K562 (cell line): ENCODE measurements around the gene PPP1R37. TPM values are rescaled to one million over a fixed set of nuclear protein-coding genes. Genes with fewer than 3 reads are reported as not detected.
A peak's percentile ranks its signal among the peaks of the same experiment; 100 is the strongest.

ENCODE experiments used
- ATAC-seq: fragments of 200-7000 bp; cut with Tn5 transposase; 3 replicates; pipeline ENCODE4 v1.9.1; 2020; ENCODE audit warnings: moderate library complexity
- BruUV-seq: library from RNA; stranded (reverse); fragments of 400-500 nt; replicated peaks from 2 replicates; lab custom pipeline; 2021; lab: Mats Ljungman, UMichigan
- CTCF ChIA-PET: fragments of 300-600 bp; formaldehyde crosslinking; extraction: SDS; loops from one replicate; lab custom pipeline; 2021; ENCODE audit warnings: low intra/inter-chr PET ratio; lab: Yijun Ruan, JAX
- POLR2A ChIA-PET: fragments of 300-600, 350-650 bp; sonication (Branson Sonifier 250); formaldehyde crosslinking; extraction: SDS; loops from one replicate; lab custom pipeline; 2021; ENCODE audit warnings: antibody characterized with exemption, inconsistent platforms; lab: Yijun Ruan, JAX
- DNase-seq, 4 experiments: peaks; one replicate each; pipeline versions ENCODE4 v3.0.0 to v3.0.0-alpha.2; 2011 to 2018; ENCODE audit warnings: low spot score in 3 of 4, mixed read lengths in 3 of 4; ENCODE audit errors: extremely low read depth in 1 of 4
- FAIRE-seq: peaks from 2 replicates; lab custom pipeline; 2011; peaks lifted over from hg19 to GRCh38; lab: Jason Lieb, UNC
- H2AFZ ChIP-seq: 2 replicates; pipeline ENCODE4 v1.6.0; 2011; ENCODE audit warnings: low read depth, low read length, control low read depth, inconsistent platforms
- H3K27ac ChIP-seq: fragments of 200-600 bp; 3 replicates; pipeline ENCODE4 v1.8.0; 2011; ENCODE audit warnings: low read depth, mild to moderate bottlenecking, control low read depth, inconsistent platforms, low read length, moderate library complexity, mixed read lengths; ENCODE audit errors: extremely low read depth
- H3K27me3 ChIP-seq, 2 experiments: fragments of 300-600 bp in 1 of 2; 2 replicates in 1 of 2; 3 replicates in 1 of 2; pipeline versions ENCODE4 v1.6.0 to v1.8.0; 2011; ENCODE audit warnings: inconsistent platforms in 2 of 2, low read length in 2 of 2, mild to moderate bottlenecking in 1 of 2, mixed read lengths in 1 of 2, moderate library complexity in 1 of 2; ENCODE audit not compliant: control insufficient read depth in 2 of 2, insufficient read depth in 2 of 2
- H3K36me3 ChIP-seq: fragments of 300-600 bp; 3 replicates; pipeline ENCODE4 v1.8.0; 2011; ENCODE audit warnings: mild to moderate bottlenecking, low read length, inconsistent platforms; ENCODE audit not compliant: control insufficient read depth, insufficient read depth
- H3K4me1 ChIP-seq, 2 experiments: fragments of 200-600 bp in 1 of 2; replicated peaks in 1 of 2; 2 replicates in 1 of 2; 3 replicates in 1 of 2; pipeline versions ENCODE4 v1.5.1 to v1.8.0; 2011; ENCODE audit warnings: inconsistent platforms in 2 of 2, low read length in 2 of 2, mild to moderate bottlenecking in 1 of 2, mixed read lengths in 1 of 2, moderate library complexity in 1 of 2; ENCODE audit not compliant: control insufficient read depth in 2 of 2, insufficient read depth in 2 of 2
- H3K4me2 ChIP-seq: 2 replicates; pipeline ENCODE4 v1.6.1; 2011; ENCODE audit warnings: low read length, control low read depth, inconsistent platforms, mixed read lengths; ENCODE audit not compliant: insufficient read depth
- H3K4me3 ChIP-seq: fragments of 200-600 bp; sonication (generic), shearing (Covaris generic); 2 replicates; pipeline ENCODE4 v1.5.1; 2016; ENCODE audit warnings: control low read depth, inconsistent platforms
- H3K79me2 ChIP-seq: fragments of 200-600 bp; 3 replicates; pipeline ENCODE4 v1.8.0; 2011; ENCODE audit warnings: low read length, inconsistent platforms; ENCODE audit not compliant: control insufficient read depth, insufficient read depth
- H3K9ac ChIP-seq, 2 experiments: 2 replicates each; pipeline versions ENCODE4 v1.6.0 to v1.6.1; 2011; ENCODE audit warnings: low read depth in 2 of 2, low read length in 2 of 2, control low read depth in 1 of 2, inconsistent platforms in 1 of 2, mild to moderate bottlenecking in 1 of 2, mixed read lengths in 1 of 2; ENCODE audit not compliant: insufficient read depth in 1 of 2
- H3K9me1 ChIP-seq: one replicate; pipeline ENCODE4 v1.6.0; 2011; ENCODE audit warnings: inconsistent platforms, mild to moderate bottlenecking, low read length, moderate library complexity; ENCODE audit not compliant: control insufficient read depth, insufficient read depth
- H3K9me3 ChIP-seq: replicated peaks from 2 replicates; pipeline ENCODE4 v1.5.1; 2011; ENCODE audit warnings: low read depth, low read length, inconsistent platforms; ENCODE audit not compliant: control insufficient read depth, insufficient read depth
- H4K20me1 ChIP-seq: replicated peaks from 2 replicates; pipeline ENCODE4 v1.6.1; 2011; ENCODE audit warnings: low read length, inconsistent platforms, mixed read lengths; ENCODE audit not compliant: control insufficient read depth, insufficient read depth
- FOXA3 ChIP-seq, 2 experiments: fragments of 450-650 bp in 1 of 2; sonication (generic) in 1 of 2; formaldehyde crosslinking; IDR thresholded peaks in 1 of 2; conservative IDR thresholded peaks in 1 of 2; 2 replicates each; pipeline versions ENCODE4 v1.4.0 to v1.8.0; 2020 to 2022; ENCODE audit warnings: mild to moderate bottlenecking in 2 of 2, missing genetic modification reagents in 1 of 2
- FOXJ3 ChIP-seq: sonication (generic); formaldehyde crosslinking; IDR thresholded peaks from 2 replicates; pipeline ENCODE4 v1.4.0; 2020; ENCODE audit warnings: mild to moderate bottlenecking, missing genetic modification reagents
- GABPB1 ChIP-seq: sonication (generic); formaldehyde crosslinking; IDR thresholded peaks from 2 replicates; pipeline ENCODE4 v1.8.0; 2022; ENCODE audit warnings: mild to moderate bottlenecking, missing genetic modification reagents
- KLF13 ChIP-seq: fragments of 450-650 bp; IDR thresholded peaks from 2 replicates; pipeline ENCODE4 v1.6.1; 2016; ENCODE audit warnings: missing genetic modification characterization, low read depth, mild to moderate bottlenecking, missing compliant biosample characterization, moderate library complexity, borderline replicate concordance
- PPARD ChIP-seq: fragments of 250-450 bp; sonication (Bioruptor Pico); IDR thresholded peaks from 2 replicates; pipeline ENCODE4 v1.8.0; 2022; ENCODE audit warnings: inconsistent platforms, mild to moderate bottlenecking, moderate library complexity
- RCOR1 ChIP-seq, 2 experiments: IDR thresholded peaks; 2 replicates each; pipeline ENCODE4 v1.6.1; 2012; ENCODE audit warnings: low read depth in 2 of 2, low read length in 2 of 2, borderline replicate concordance in 1 of 2, improper control_type of control experiment in 1 of 2
- RHOXF2B ChIP-seq: fragments of 250-450 bp; sonication (Bioruptor Pico); conservative IDR thresholded peaks from 2 replicates; pipeline ENCODE4 v1.5.1; 2021
- TAF7 ChIP-seq: fragments of 450-650 bp; IDR thresholded peaks from 2 replicates; pipeline ENCODE4 v1.6.1; 2016; ENCODE audit warnings: missing genetic modification characterization, missing compliant biosample characterization
- TBP ChIP-seq: optimal IDR thresholded peaks from 2 replicates; pipeline ENCODE3; 2011; ENCODE audit warnings: low read depth, low read length, improper control_type of control experiment
- XRCC4 ChIP-seq: IDR thresholded peaks from one replicate; pipeline ENCODE4 v1.6.1; 2011; ENCODE audit not compliant: insufficient read depth, insufficient read length; ENCODE audit errors: extremely low read depth
- ZNF143 ChIP-seq: sonication (generic); formaldehyde crosslinking; IDR thresholded peaks from 2 replicates; pipeline ENCODE4 v1.9.0; 2022; ENCODE audit warnings: mild to moderate bottlenecking, missing genetic modification reagents
- ZZZ3 ChIP-seq: fragments of 450-650 bp; IDR thresholded peaks from 2 replicates; pipeline ENCODE4 v1.6.1; 2016; ENCODE audit warnings: antibody characterized with exemption, mild to moderate bottlenecking, moderate library complexity
- WGBS: fragments of 100-300 bp; shearing (Covaris generic); methylation state at CpG from one replicate; pipeline ENCODE4 v1.1.6; 2016; ENCODE audit warnings: low coverage, mixed read lengths; ENCODE audit not compliant: insufficient coverage; ENCODE audit errors: missing lambda C conversion rate; 5-methylcytosine and 5-hydroxymethylcytosine counted together
- in situ Hi-C: fragments of 300-500 bp; cut with MboI; formaldehyde crosslinking; loops from 4 replicates; pipeline ENCODE4 v1.15.0; 2018; ENCODE audit warnings: inconsistent platforms, mixed read lengths
- intact Hi-C: fragments of 100-400 bp; cut with micrococcal nuclease; formaldehyde crosslinking; loops from 2 replicates; pipeline ENCODE4 v1.14.2; 2022
- polyA plus RNA-seq, 8 experiments: library from polyadenylated mRNA; depleted of rRNA in 4 of 8; stranded (reverse) in 5 of 8; unstranded in 3 of 8; fragments of >200 nt; fragmentation: Nextera tagmentation in 2 of 8; fragmentation: Illumina TruSeq in 1 of 8; extraction: Ambion mirVana in 2 of 8; extraction: Trizol in 1 of 8; gene quantifications; 2 replicates each; pipeline versions ENCODE4 v1.2.1 to v1.2.3, GENCODE V29; 2011 to 2014; ENCODE audit warnings: inconsistent platforms in 1 of 8, missing spikeins in 1 of 8
- total RNA-seq, 7 experiments: library from RNA; depleted of rRNA in 6 of 7; stranded (reverse); fragments of >200 nt in 6 of 7; fragmentation: Illumina TruSeq in 2 of 7; extraction: Trizol in 2 of 7; gene quantifications; 2 replicates each; pipeline versions ENCODE4 v1.2.1 to v1.2.3, GENCODE V29; 2011 to 2021; ENCODE audit warnings: low replicate concordance in 1 of 7
- TF ChIP-seq, protein P1 (sequence below): sonication (generic); formaldehyde crosslinking; IDR thresholded peaks from 2 replicates; pipeline ENCODE4 v1.8.0; 2023; ENCODE audit warnings: mild to moderate bottlenecking, missing genetic modification reagents
- TF ChIP-seq, protein P2 (sequence below): fragments of 250-450 bp; sonication (Bioruptor Pico); IDR thresholded peaks from 2 replicates; pipeline ENCODE4 v1.4.0; 2020; ENCODE audit warnings: mild to moderate bottlenecking
- TF ChIP-seq, protein P3 (sequence below): fragments of 250-450 bp; sonication (Bioruptor Pico); IDR thresholded peaks from 2 replicates; pipeline ENCODE4 v1.5.0; 2020; ENCODE audit warnings: mild to moderate bottlenecking, borderline replicate concordance

The PPP1R37 gene
- total and polyA plus RNA-seq, 9 of the 15 experiments (the other 6 are each of a cell fraction or from before 2014, with no cell fraction given): 0.04 to 20.3 (median 7.3) TPM

DNA sequence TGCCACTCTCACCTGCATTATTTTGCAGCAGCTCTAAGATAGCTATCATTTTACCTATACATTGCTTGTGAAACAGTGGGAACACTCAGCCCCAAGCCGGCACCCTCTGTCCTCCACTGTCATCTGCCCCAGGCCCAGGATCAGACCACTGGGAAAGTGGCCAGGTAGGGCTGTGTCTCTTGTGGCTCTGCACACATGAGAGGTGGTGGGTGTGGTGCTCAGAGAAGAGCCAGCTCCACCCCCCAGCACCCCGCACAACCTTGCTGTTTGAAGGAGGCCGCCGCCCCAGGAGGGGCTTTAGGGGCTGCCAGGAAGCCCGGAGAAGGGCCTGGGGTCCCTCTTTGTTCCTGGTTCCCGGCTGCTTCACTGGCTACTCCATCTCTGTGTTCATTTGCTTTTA is 26.6 kb downstream of the PPP1R37 start (continued):
- TF ChIP-seq TAF7 (tag) (no peak), FOXA3 (CRISPR knock-in tag; conservative IDR thresholded peaks at IDR 0.05 in 1 of 2, IDR thresholded peaks at IDR 0.05 in 1 of 2) (no peak), TBP (no peak), FOXJ3 (CRISPR knock-in tag) (no peak), KLF13 (no peak), PPARD (no peak)

DNA sequence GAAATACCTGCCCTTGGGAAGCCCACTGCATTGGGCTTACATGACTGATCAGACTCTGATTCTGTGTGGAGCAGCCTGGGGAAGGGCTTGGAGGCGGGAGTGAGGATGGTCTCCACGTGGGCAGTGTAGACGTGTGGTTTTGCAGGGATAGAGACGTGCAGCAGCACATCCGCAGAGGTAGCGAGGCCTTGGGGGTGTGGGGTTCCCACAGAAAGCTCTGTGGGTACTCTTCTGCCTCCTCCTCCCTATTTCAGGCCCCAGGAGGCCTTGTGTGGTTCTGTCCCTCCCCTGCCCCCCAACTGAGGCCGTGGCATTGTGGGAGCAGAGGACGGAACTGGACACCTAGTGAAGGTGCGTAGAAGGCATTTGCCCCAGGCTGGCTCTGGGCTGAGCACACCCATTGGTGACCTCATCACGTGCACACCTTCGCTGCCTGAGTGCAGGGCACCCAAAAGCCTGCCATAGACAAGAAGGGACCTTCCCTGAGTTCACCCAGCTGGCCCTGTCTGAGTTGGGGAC is 28.9 kb downstream of the PPP1R37 start:
- no TSS peak for BruUV-seq
- Histone ChIP-seq H4K20me1 (peaks cover 53% of the 10 kb centered on the region), H3K4me3 (no peak overlapping the region), H3K9ac (0 out of 4 replicates have a peak overlapping the region, but pooled peaks of 1 of the 2 experiments have one; percentile 28), H3K27ac (no peak overlapping the region), H3K9me1 (peaks cover 7% of the 10 kb centered on the region), H3K4me1 (peaks cover 9 to 33% of the 10 kb centered on the region in 2 experiments), H3K79me2 (peaks cover 49% of the 10 kb centered on the region), H3K9me3 (no peaks in the 10 kb centered on the region), H3K4me2 (no peak overlapping the region), H2AFZ (no peak overlapping the region), H3K27me3 (no peaks in the 10 kb centered on the region), H3K36me3 (peaks cover 11% of the 10 kb centered on the region; the same call in 2 of the 3 replicates)
- ChIA-PET CTCF (no interaction called here), POLR2A (no interaction called here)
- in situ Hi-C loops (no loop called here), intact Hi-C loops (no loop called here)
- 83% methylated on average over 9 of the region's 11 CpGs for WGBS
- ATAC-seq (no peak), FAIRE-seq (no peak), DNase-seq (no peak)
- TF ChIP-seq ZZZ3 (no peak), RCOR1 (IDR thresholded peaks at IDR 0.05; ENCODE audit: borderline replicate concordance in 1 of 2, low read depth in 2 of 2, low read length in 2 of 2) (no peak), ZNF143 (no peak), RHOXF2B (no peak), GABPB1 (CRISPR knock-in tag) (no peak), XRCC4 (no peak)
- TF ChIP-seq, protein P1, sequence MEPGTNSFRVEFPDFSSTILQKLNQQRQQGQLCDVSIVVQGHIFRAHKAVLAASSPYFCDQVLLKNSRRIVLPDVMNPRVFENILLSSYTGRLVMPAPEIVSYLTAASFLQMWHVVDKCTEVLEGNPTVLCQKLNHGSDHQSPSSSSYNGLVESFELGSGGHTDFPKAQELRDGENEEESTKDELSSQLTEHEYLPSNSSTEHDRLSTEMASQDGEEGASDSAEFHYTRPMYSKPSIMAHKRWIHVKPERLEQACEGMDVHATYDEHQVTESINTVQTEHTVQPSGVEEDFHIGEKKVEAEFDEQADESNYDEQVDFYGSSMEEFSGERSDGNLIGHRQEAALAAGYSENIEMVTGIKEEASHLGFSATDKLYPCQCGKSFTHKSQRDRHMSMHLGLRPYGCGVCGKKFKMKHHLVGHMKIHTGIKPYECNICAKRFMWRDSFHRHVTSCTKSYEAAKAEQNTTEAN (CRISPR knock-in tag): no peak
- TF ChIP-seq, protein P2, sequence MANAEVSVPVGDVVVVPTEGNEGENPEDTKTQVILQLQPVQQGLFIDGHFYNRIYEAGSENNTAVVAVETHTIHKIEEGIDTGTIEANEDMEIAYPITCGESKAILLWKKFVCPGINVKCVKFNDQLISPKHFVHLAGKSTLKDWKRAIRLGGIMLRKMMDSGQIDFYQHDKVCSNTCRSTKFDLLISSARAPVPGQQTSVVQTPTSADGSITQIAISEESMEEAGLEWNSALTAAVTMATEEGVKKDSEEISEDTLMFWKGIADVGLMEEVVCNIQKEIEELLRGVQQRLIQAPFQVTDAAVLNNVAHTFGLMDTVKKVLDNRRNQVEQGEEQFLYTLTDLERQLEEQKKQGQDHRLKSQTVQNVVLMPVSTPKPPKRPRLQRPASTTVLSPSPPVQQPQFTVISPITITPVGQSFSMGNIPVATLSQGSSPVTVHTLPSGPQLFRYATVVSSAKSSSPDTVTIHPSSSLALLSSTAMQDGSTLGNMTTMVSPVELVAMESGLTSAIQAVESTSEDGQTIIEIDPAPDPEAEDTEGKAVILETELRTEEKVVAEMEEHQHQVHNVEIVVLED (CRISPR knock-in tag): no peak
- TF ChIP-seq, protein P3, sequence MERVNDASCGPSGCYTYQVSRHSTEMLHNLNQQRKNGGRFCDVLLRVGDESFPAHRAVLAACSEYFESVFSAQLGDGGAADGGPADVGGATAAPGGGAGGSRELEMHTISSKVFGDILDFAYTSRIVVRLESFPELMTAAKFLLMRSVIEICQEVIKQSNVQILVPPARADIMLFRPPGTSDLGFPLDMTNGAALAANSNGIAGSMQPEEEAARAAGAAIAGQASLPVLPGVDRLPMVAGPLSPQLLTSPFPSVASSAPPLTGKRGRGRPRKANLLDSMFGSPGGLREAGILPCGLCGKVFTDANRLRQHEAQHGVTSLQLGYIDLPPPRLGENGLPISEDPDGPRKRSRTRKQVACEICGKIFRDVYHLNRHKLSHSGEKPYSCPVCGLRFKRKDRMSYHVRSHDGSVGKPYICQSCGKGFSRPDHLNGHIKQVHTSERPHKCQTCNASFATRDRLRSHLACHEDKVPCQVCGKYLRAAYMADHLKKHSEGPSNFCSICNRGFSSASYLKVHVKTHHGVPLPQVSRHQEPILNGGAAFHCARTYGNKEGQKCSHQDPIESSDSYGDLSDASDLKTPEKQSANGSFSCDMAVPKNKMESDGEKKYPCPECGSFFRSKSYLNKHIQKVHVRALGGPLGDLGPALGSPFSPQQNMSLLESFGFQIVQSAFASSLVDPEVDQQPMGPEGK (CRISPR knock-in tag): no peak
